H1 (cell line): ENCODE measurements around the gene DAG1. TPM values are rescaled to one million over a fixed set of nuclear protein-coding genes. Genes with fewer than 3 reads are reported as not detected.

ENCODE experiments used
- BRCA1 ChIP-seq: IDR thresholded peaks from 2 replicates; pipeline ENCODE4 v1.6.1; 2012; ENCODE audit warnings: low read depth, low read length, improper control_type of control experiment
- CHD2 ChIP-seq: IDR thresholded peaks from 2 replicates; pipeline ENCODE4 v1.6.1; 2012; ENCODE audit warnings: low read length, improper control_type of control experiment
- CHD7 ChIP-seq: fragments of 300-600 bp; sonication (generic); IDR thresholded peaks from 2 replicates; pipeline ENCODE4 v1.7.1; 2012; ENCODE audit warnings: low read length, moderate library complexity, mild to moderate bottlenecking, inconsistent platforms; ENCODE audit not compliant: insufficient replicate concordance
- FOSL1 ChIP-seq: IDR thresholded peaks from 2 replicates; pipeline ENCODE4 v1.6.1; 2011; ENCODE audit warnings: mild to moderate bottlenecking, low read depth, low read length, moderate library complexity; ENCODE audit not compliant: insufficient read depth
- MAFK ChIP-seq: IDR thresholded peaks from 2 replicates; pipeline ENCODE4 v1.6.1; 2012; ENCODE audit warnings: low read depth, mild to moderate bottlenecking, improper control_type of control experiment, low read length
- RAD21 ChIP-seq, 2 experiments: IDR thresholded peaks in 1 of 2; conservative IDR thresholded peaks in 1 of 2; 2 replicates each; pipeline ENCODE4 v1.6.1; 2011; ENCODE audit warnings: low read depth in 2 of 2, low read length in 2 of 2, improper control_type of control experiment in 1 of 2, inconsistent platforms in 1 of 2, mild to moderate bottlenecking in 1 of 2, moderate library complexity in 1 of 2
- RBBP5 ChIP-seq: IDR thresholded peaks from 2 replicates; pipeline ENCODE4 v1.7.1; 2012; ENCODE audit warnings: low read depth, mild to moderate bottlenecking, inconsistent platforms, low read length, moderate library complexity, borderline replicate concordance
- RFX5 ChIP-seq: IDR thresholded peaks from 2 replicates; pipeline ENCODE4 v1.6.1; 2011; ENCODE audit warnings: low read depth, low read length, improper control_type of control experiment, borderline replicate concordance
- SIRT6 ChIP-seq: IDR thresholded peaks from one replicate; pipeline ENCODE4 v1.7.1; 2012; ENCODE audit warnings: low read length, inconsistent platforms
- TCF12 ChIP-seq: IDR thresholded peaks from 2 replicates; pipeline ENCODE4 v1.6.1; 2011; ENCODE audit warnings: low read depth, mild to moderate bottlenecking, low read length
- polyA plus RNA-seq, 7 experiments: library from polyadenylated mRNA; depleted of rRNA in 3 of 7; stranded (reverse) in 5 of 7; unstranded in 2 of 7; fragments of >200 nt in 5 of 7; fragments of 200-250 nt in 2 of 7; gene quantifications; 1 replicate in 5 of 7; 2 replicates in 1 of 7; 4 replicates in 1 of 7; pipeline versions ENCODE4 v1.2.1 to v1.2.3, GENCODE V29; 2011 to 2013; ENCODE audit warnings: missing spikeins in 2 of 7, mixed read lengths in 2 of 7
- total RNA-seq: library from RNA; stranded (reverse); fragmentation: NEBNext Ultra II Directional; extraction: Animal tissue kit (Norgen Biotek cat#: 25700); gene quantifications from 2 replicates; pipeline ENCODE4 v1.2.1, GENCODE V29; 2021

The DAG1 gene
- total and polyA plus RNA-seq, 2 of the 8 experiments (the other 6 are each of a cell fraction or from before 2014, with no cell fraction given): 97.5 to 138 TPM

GRCh38 chr3:49529567-49529966 lies 59.5 kb downstream of the DAG1 start (continued):
- TF ChIP-seq CHD7 (no peak), RAD21 (IDR thresholded peaks at IDR 0.05 in 1 of 2, conservative IDR thresholded peaks at IDR 0.05 in 1 of 2; ENCODE audit: low read depth in 2 of 2, low read length in 2 of 2) (no peak), TCF12 (no peak), MAFK (no peak), CHD2 (no peak), RFX5 (no peak), FOSL1 (no peak), RBBP5 (no peak), SIRT6 (no peak), BRCA1 (no peak)
